MM.1S (cell line): ENCODE results near the gene CLEC3A.

ENCODE experiments used
- DNase-seq: peaks from one replicate; pipeline ENCODE4 v3.0.0-alpha.2; 2015
- H2AFZ ChIP-seq: fragments of 300-600 bp; sonication (generic); 2 replicates; pipeline ENCODE4 v1.6.0; 2016; ENCODE audit warnings: antibody characterized with exemption, low read length
- H3F3A ChIP-seq: fragments of 300-600 bp; sonication (generic); 2 replicates; pipeline ENCODE4 v1.6.1; 2016; ENCODE audit warnings: mild to moderate bottlenecking, antibody characterized with exemption, low read length, moderate library complexity, mixed read lengths; ENCODE audit not compliant: insufficient read depth
- H3K27ac ChIP-seq: fragments of 300-600 bp; sonication (generic); 2 replicates; pipeline ENCODE4 v1.5.1; 2016; ENCODE audit warnings: mild to moderate bottlenecking, low read length
- H3K27me3 ChIP-seq: fragments of 300-600 bp; sonication (generic); replicated peaks from 2 replicates; pipeline ENCODE4 v1.6.0; 2016; ENCODE audit warnings: low read length; ENCODE audit not compliant: insufficient read depth
- H3K36me3 ChIP-seq: fragments of 300-600 bp; sonication (generic); replicated peaks from 2 replicates; pipeline ENCODE4 v1.6.1; 2016; ENCODE audit warnings: mild to moderate bottlenecking, low read length, mixed read lengths; ENCODE audit not compliant: insufficient read depth
- H3K4me1 ChIP-seq: fragments of 300-600 bp; sonication (generic); 2 replicates; pipeline ENCODE4 v1.6.1; 2016; ENCODE audit warnings: low read length, mixed read lengths
- H3K4me2 ChIP-seq: fragments of 300-600 bp; sonication (generic); 2 replicates; pipeline ENCODE4 v1.6.0; 2016; ENCODE audit warnings: low read depth, low read length
- H3K4me3 ChIP-seq: fragments of 300-600 bp; sonication (generic); 2 replicates; pipeline ENCODE4 v1.5.1; 2016; ENCODE audit warnings: low read length, mixed read lengths
- H3K79me2 ChIP-seq: fragments of 300-600 bp; sonication (generic); 2 replicates; pipeline ENCODE4 v1.6.1; 2016; ENCODE audit warnings: mixed run types, low read length, mixed read lengths
- H3K9ac ChIP-seq: fragments of 300-600 bp; sonication (generic); 2 replicates; pipeline ENCODE4 v1.6.1; 2016; ENCODE audit warnings: low read length, mixed read lengths
- H3K9me2 ChIP-seq: fragments of 300-600 bp; sonication (generic); replicated peaks from 2 replicates; pipeline ENCODE4 v1.6.1; 2016; ENCODE audit warnings: mild to moderate bottlenecking, low read length, mixed read lengths; ENCODE audit not compliant: insufficient read depth
- H3K9me3 ChIP-seq: fragments of 300-600 bp; sonication (generic); replicated peaks from 2 replicates; pipeline ENCODE4 v1.6.1; 2016; ENCODE audit warnings: mild to moderate bottlenecking, low read length, mixed read lengths; ENCODE audit not compliant: insufficient read depth
- H4K20me1 ChIP-seq: fragments of 300-600 bp; sonication (generic); 2 replicates; pipeline ENCODE4 v1.6.1; 2016; ENCODE audit warnings: mild to moderate bottlenecking, low read length, moderate library complexity, mixed read lengths; ENCODE audit not compliant: insufficient read depth
- EZH2 ChIP-seq: fragments of 300-600 bp; sonication (generic); optimal IDR thresholded peaks from 2 replicates; pipeline ENCODE3; 2017; ENCODE audit warnings: low read depth, mild to moderate bottlenecking, antibody characterized with exemption, low read length, mixed read lengths
- EZH2phosphoT487 ChIP-seq: fragments of 300-600 bp; sonication (generic); IDR thresholded peaks from 2 replicates; pipeline ENCODE4 v1.6.1; 2018; ENCODE audit warnings: antibody characterized with exemption, low read length
- TF ChIP-seq, protein P1 (sequence below): fragments of 300-600 bp; sonication (generic); IDR thresholded peaks from 2 replicates; pipeline ENCODE4 v1.5.1; 2016; ENCODE audit warnings: antibody characterized with exemption, low read length, mixed read lengths

The CLEC3A gene

DNA sequence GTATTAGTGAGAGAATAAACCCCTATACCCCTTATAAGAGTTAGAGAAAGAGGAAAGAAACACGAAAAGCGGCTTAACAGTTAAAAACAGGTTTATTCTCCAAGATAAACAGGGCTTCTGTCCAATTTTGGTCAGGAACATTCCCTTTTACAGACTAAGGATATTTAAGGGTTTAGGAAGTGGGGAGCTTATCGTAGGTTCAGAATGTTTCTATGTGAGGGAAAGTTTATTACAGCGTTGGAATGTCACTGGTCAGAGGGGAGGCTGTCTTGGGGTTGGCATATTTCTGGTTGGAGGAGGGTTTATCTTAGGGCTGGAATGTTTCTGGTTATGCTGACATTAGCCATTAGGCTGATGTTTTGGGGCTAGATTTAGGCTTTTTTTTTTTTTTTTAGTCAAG lies 43.0 kb downstream of the CLEC3A start:
- Histone ChIP-seq H3K27me3 (no peaks in the 10 kb centered on the region), H2AFZ (no peak overlapping the region), H3K79me2 (no peaks in the 10 kb centered on the region), H3K4me1 (no peaks in the 10 kb centered on the region), H4K20me1 (no peaks in the 10 kb centered on the region), H3K36me3 (no peaks in the 10 kb centered on the region), H3F3A (no peaks in the 10 kb centered on the region), H3K9ac (no peak overlapping the region), H3K9me2 (no peaks in the 10 kb centered on the region), H3K27ac (no peak overlapping the region), H3K9me3 (no peaks in the 10 kb centered on the region), H3K4me2 (no peak overlapping the region), H3K4me3 (no peak overlapping the region)
- TF ChIP-seq EZH2 (no peak), EZH2phosphoT487 (no peak)
- TF ChIP-seq, protein P1, sequence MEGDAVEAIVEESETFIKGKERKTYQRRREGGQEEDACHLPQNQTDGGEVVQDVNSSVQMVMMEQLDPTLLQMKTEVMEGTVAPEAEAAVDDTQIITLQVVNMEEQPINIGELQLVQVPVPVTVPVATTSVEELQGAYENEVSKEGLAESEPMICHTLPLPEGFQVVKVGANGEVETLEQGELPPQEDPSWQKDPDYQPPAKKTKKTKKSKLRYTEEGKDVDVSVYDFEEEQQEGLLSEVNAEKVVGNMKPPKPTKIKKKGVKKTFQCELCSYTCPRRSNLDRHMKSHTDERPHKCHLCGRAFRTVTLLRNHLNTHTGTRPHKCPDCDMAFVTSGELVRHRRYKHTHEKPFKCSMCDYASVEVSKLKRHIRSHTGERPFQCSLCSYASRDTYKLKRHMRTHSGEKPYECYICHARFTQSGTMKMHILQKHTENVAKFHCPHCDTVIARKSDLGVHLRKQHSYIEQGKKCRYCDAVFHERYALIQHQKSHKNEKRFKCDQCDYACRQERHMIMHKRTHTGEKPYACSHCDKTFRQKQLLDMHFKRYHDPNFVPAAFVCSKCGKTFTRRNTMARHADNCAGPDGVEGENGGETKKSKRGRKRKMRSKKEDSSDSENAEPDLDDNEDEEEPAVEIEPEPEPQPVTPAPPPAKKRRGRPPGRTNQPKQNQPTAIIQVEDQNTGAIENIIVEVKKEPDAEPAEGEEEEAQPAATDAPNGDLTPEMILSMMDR = no peak
- DNase-seq = no peak

DNA sequence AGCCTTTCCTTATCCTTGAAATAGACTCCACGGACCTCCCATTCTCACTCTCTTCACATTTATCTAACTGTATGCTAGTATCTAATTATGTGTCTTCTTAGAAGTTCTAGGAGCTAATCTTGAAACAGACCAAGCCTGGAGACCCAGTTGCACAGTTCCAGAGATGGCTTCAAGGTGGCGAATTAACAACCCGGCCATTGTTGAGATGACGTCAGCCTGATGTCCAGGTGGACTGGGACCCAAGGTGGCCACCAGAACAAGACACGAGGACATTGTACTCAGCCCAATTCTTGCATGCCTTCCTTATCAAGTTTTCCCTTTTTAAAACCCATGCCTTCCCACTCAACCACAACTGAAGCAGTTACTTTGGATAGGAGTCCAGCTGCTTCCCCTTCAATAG lies 47.6 kb downstream of the CLEC3A start:
- no peak for DNase-seq
- Histone ChIP-seq H3K27ac (no peak overlapping the region), H3K4me1 (no peaks in the 10 kb centered on the region), H3K79me2 (no peaks in the 10 kb centered on the region), H3K4me3 (no peak overlapping the region), H2AFZ (no peak overlapping the region), H4K20me1 (no peaks in the 10 kb centered on the region), H3K27me3 (no peaks in the 10 kb centered on the region), H3K36me3 (no peaks in the 10 kb centered on the region), H3K9me3 (no peaks in the 10 kb centered on the region), H3K4me2 (no peak overlapping the region), H3K9ac (no peak overlapping the region), H3F3A (no peaks in the 10 kb centered on the region), H3K9me2 (no peaks in the 10 kb centered on the region)
- TF ChIP-seq, protein P1 = no peak
- TF ChIP-seq EZH2phosphoT487 (no peak), EZH2 (no peak)

DNA sequence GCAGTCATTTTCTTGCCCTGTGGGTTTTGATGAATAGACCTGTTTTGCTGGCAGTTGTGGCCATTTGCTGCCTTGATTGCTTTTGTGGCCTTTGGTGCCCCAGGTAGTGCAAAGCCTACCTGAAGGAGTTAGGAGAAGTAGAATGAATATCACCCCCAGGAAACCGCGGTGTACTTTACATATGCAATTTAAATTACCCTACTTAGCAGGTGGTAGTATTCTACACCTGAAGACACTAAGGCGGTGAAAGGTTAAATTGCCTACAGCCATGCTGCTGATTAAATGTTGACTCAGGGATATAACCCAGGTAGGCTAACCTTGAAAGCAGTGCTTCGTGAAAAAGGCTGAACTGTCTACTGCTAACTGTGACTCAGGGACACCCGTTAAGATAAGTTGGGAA lies 49.9 kb downstream of the CLEC3A start:
- no peak overlapping the region for H2AFZ ChIP-seq
- no peak overlapping the region for H3K4me2 ChIP-seq

More for the DNA sequence above, 49.9 kb downstream of the CLEC3A start:
- no peak overlapping the region for H3K4me3 ChIP-seq
- H3K27ac ChIP-seq = no peak overlapping the region
- no peak overlapping the region for H3K9ac ChIP-seq
- no peaks in the 10 kb centered on the region for H3K79me2 ChIP-seq
- H3K9me3 ChIP-seq = no peaks in the 10 kb centered on the region
- no peaks in the 10 kb centered on the region for H3F3A ChIP-seq
- no peaks in the 10 kb centered on the region for H3K4me1 ChIP-seq
- H4K20me1 ChIP-seq = no peaks in the 10 kb centered on the region
- TF ChIP-seq, protein P1 = no peak
- no peak for TF ChIP-seq EZH2phosphoT487
- TF ChIP-seq EZH2 = no peak
- H3K36me3 ChIP-seq = no peaks in the 10 kb centered on the region
- no peak for DNase-seq
- no peaks in the 10 kb centered on the region for H3K27me3 ChIP-seq
- no peaks in the 10 kb centered on the region for H3K9me2 ChIP-seq
